K562 (cell line): Measurements from ENCODE around the gene ITPR2. TPM values are rescaled to one million over a fixed set of nuclear protein-coding genes. Genes with fewer than 3 reads are reported as not detected.

Source experiments
- ATAC-seq: fragments of 200-7000 bp; cut with Tn5 transposase; 3 replicates; pipeline ENCODE4 v1.9.1; 2020; ENCODE audit warnings: moderate library complexity
- BruUV-seq: library from RNA; stranded (reverse); fragments of 400-500 nt; replicated peaks from 2 replicates; lab custom pipeline; 2021; lab: Mats Ljungman, UMichigan
- CTCF ChIA-PET: fragments of 300-600 bp; formaldehyde crosslinking; extraction: SDS; loops from one replicate; lab custom pipeline; 2021; ENCODE audit warnings: low intra/inter-chr PET ratio; lab: Yijun Ruan, JAX
- POLR2A ChIA-PET: fragments of 300-600, 350-650 bp; sonication (Branson Sonifier 250); formaldehyde crosslinking; extraction: SDS; loops from one replicate; lab custom pipeline; 2021; ENCODE audit warnings: antibody characterized with exemption, inconsistent platforms; lab: Yijun Ruan, JAX
- DNase-seq, 4 experiments: peaks; one replicate each; pipeline versions ENCODE4 v3.0.0 to v3.0.0-alpha.2; 2011 to 2018; ENCODE audit warnings: low spot score in 3 of 4, mixed read lengths in 3 of 4; ENCODE audit errors: extremely low read depth in 1 of 4
- FAIRE-seq: peaks from 2 replicates; lab custom pipeline; 2011; peaks lifted over from hg19 to GRCh38; lab: Jason Lieb, UNC
- H2AFZ ChIP-seq: 2 replicates; pipeline ENCODE4 v1.6.0; 2011; ENCODE audit warnings: low read depth, low read length, control low read depth, inconsistent platforms
- H3K27ac ChIP-seq: fragments of 200-600 bp; 3 replicates; pipeline ENCODE4 v1.8.0; 2011; ENCODE audit warnings: low read depth, mild to moderate bottlenecking, control low read depth, inconsistent platforms, low read length, moderate library complexity, mixed read lengths; ENCODE audit errors: extremely low read depth
- H3K27me3 ChIP-seq, 2 experiments: fragments of 300-600 bp in 1 of 2; 2 replicates in 1 of 2; 3 replicates in 1 of 2; pipeline versions ENCODE4 v1.6.0 to v1.8.0; 2011; ENCODE audit warnings: inconsistent platforms in 2 of 2, low read length in 2 of 2, mild to moderate bottlenecking in 1 of 2, mixed read lengths in 1 of 2, moderate library complexity in 1 of 2; ENCODE audit not compliant: control insufficient read depth in 2 of 2, insufficient read depth in 2 of 2
- H3K36me3 ChIP-seq: fragments of 300-600 bp; 3 replicates; pipeline ENCODE4 v1.8.0; 2011; ENCODE audit warnings: mild to moderate bottlenecking, low read length, inconsistent platforms; ENCODE audit not compliant: control insufficient read depth, insufficient read depth
- H3K4me1 ChIP-seq, 2 experiments: fragments of 200-600 bp in 1 of 2; replicated peaks in 1 of 2; 2 replicates in 1 of 2; 3 replicates in 1 of 2; pipeline versions ENCODE4 v1.5.1 to v1.8.0; 2011; ENCODE audit warnings: inconsistent platforms in 2 of 2, low read length in 2 of 2, mild to moderate bottlenecking in 1 of 2, mixed read lengths in 1 of 2, moderate library complexity in 1 of 2; ENCODE audit not compliant: control insufficient read depth in 2 of 2, insufficient read depth in 2 of 2
- H3K4me2 ChIP-seq: 2 replicates; pipeline ENCODE4 v1.6.1; 2011; ENCODE audit warnings: low read length, control low read depth, inconsistent platforms, mixed read lengths; ENCODE audit not compliant: insufficient read depth
- H3K4me3 ChIP-seq: fragments of 200-600 bp; sonication (generic), shearing (Covaris generic); 2 replicates; pipeline ENCODE4 v1.5.1; 2016; ENCODE audit warnings: control low read depth, inconsistent platforms
- H3K79me2 ChIP-seq: fragments of 200-600 bp; 3 replicates; pipeline ENCODE4 v1.8.0; 2011; ENCODE audit warnings: low read length, inconsistent platforms; ENCODE audit not compliant: control insufficient read depth, insufficient read depth
- H3K9ac ChIP-seq, 2 experiments: 2 replicates each; pipeline versions ENCODE4 v1.6.0 to v1.6.1; 2011; ENCODE audit warnings: low read depth in 2 of 2, low read length in 2 of 2, control low read depth in 1 of 2, inconsistent platforms in 1 of 2, mild to moderate bottlenecking in 1 of 2, mixed read lengths in 1 of 2; ENCODE audit not compliant: insufficient read depth in 1 of 2
- H3K9me1 ChIP-seq: one replicate; pipeline ENCODE4 v1.6.0; 2011; ENCODE audit warnings: inconsistent platforms, mild to moderate bottlenecking, low read length, moderate library complexity; ENCODE audit not compliant: control insufficient read depth, insufficient read depth
- H3K9me3 ChIP-seq: replicated peaks from 2 replicates; pipeline ENCODE4 v1.5.1; 2011; ENCODE audit warnings: low read depth, low read length, inconsistent platforms; ENCODE audit not compliant: control insufficient read depth, insufficient read depth
- H4K20me1 ChIP-seq: replicated peaks from 2 replicates; pipeline ENCODE4 v1.6.1; 2011; ENCODE audit warnings: low read length, inconsistent platforms, mixed read lengths; ENCODE audit not compliant: control insufficient read depth, insufficient read depth
- WGBS: fragments of 100-300 bp; shearing (Covaris generic); methylation state at CpG from one replicate; pipeline ENCODE4 v1.1.6; 2016; ENCODE audit warnings: low coverage, mixed read lengths; ENCODE audit not compliant: insufficient coverage; ENCODE audit errors: missing lambda C conversion rate; 5-methylcytosine and 5-hydroxymethylcytosine counted together
- in situ Hi-C: fragments of 300-500 bp; cut with MboI; formaldehyde crosslinking; loops from 4 replicates; pipeline ENCODE4 v1.15.0; 2018; ENCODE audit warnings: inconsistent platforms, mixed read lengths
- intact Hi-C: fragments of 100-400 bp; cut with micrococcal nuclease; formaldehyde crosslinking; loops from 2 replicates; pipeline ENCODE4 v1.14.2; 2022
- polyA plus RNA-seq, 8 experiments: library from polyadenylated mRNA; depleted of rRNA in 4 of 8; stranded (reverse) in 5 of 8; unstranded in 3 of 8; fragments of >200 nt; fragmentation: Nextera tagmentation in 2 of 8; fragmentation: Illumina TruSeq in 1 of 8; extraction: Ambion mirVana in 2 of 8; extraction: Trizol in 1 of 8; gene quantifications; 2 replicates each; pipeline versions ENCODE4 v1.2.1 to v1.2.3, GENCODE V29; 2011 to 2014; ENCODE audit warnings: inconsistent platforms in 1 of 8, missing spikeins in 1 of 8
- total RNA-seq, 7 experiments: library from RNA; depleted of rRNA in 6 of 7; stranded (reverse); fragments of >200 nt in 6 of 7; fragmentation: Illumina TruSeq in 2 of 7; extraction: Trizol in 2 of 7; gene quantifications; 2 replicates each; pipeline versions ENCODE4 v1.2.1 to v1.2.3, GENCODE V29; 2011 to 2021; ENCODE audit warnings: low replicate concordance in 1 of 7
- TF ChIP-seq, protein P1 (sequence below): fragments of 200-600 bp; sonication (generic); IDR thresholded peaks from one replicate; pipeline ENCODE4 v1.6.1; 2012; ENCODE audit warnings: mild to moderate bottlenecking, low read depth, low read length, inconsistent platforms

ITPR2 gene
- total and polyA plus RNA-seq, 9 of the 15 experiments (the other 6 are each of a cell fraction or from before 2014, with no cell fraction given), result 0.21 to 3.3 (median 0.95) TPM

DNA sequence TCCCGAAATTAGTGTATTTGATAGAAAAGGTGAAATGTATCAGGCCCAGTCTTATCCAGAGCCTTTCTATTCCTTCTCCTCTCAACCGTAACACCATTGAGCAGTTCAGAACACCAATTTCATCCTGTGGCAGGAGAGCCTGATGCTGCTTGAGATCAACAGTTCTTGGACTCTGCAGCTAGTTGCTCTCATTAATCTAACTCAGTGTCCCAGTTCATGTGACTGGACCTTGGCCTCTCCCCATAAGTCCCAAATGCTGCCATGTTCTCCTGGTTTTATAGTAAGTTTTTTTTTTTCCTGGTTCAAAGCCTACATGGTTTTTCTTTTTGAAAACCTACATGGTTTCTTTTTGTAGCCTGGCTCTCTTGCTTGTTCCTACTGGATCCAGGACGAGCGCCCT lies 293.9 kb downstream of the ITPR2 start:
- no peaks in the 10 kb centered on the region for H3K79me2 ChIP-seq
- H3K27me3 ChIP-seq, result no peaks in the 10 kb centered on the region
- no peak overlapping the region for H2AFZ ChIP-seq
- 4% methylated on average over 4 of the region's 4 CpGs for WGBS
- TF ChIP-seq, protein P1, sequence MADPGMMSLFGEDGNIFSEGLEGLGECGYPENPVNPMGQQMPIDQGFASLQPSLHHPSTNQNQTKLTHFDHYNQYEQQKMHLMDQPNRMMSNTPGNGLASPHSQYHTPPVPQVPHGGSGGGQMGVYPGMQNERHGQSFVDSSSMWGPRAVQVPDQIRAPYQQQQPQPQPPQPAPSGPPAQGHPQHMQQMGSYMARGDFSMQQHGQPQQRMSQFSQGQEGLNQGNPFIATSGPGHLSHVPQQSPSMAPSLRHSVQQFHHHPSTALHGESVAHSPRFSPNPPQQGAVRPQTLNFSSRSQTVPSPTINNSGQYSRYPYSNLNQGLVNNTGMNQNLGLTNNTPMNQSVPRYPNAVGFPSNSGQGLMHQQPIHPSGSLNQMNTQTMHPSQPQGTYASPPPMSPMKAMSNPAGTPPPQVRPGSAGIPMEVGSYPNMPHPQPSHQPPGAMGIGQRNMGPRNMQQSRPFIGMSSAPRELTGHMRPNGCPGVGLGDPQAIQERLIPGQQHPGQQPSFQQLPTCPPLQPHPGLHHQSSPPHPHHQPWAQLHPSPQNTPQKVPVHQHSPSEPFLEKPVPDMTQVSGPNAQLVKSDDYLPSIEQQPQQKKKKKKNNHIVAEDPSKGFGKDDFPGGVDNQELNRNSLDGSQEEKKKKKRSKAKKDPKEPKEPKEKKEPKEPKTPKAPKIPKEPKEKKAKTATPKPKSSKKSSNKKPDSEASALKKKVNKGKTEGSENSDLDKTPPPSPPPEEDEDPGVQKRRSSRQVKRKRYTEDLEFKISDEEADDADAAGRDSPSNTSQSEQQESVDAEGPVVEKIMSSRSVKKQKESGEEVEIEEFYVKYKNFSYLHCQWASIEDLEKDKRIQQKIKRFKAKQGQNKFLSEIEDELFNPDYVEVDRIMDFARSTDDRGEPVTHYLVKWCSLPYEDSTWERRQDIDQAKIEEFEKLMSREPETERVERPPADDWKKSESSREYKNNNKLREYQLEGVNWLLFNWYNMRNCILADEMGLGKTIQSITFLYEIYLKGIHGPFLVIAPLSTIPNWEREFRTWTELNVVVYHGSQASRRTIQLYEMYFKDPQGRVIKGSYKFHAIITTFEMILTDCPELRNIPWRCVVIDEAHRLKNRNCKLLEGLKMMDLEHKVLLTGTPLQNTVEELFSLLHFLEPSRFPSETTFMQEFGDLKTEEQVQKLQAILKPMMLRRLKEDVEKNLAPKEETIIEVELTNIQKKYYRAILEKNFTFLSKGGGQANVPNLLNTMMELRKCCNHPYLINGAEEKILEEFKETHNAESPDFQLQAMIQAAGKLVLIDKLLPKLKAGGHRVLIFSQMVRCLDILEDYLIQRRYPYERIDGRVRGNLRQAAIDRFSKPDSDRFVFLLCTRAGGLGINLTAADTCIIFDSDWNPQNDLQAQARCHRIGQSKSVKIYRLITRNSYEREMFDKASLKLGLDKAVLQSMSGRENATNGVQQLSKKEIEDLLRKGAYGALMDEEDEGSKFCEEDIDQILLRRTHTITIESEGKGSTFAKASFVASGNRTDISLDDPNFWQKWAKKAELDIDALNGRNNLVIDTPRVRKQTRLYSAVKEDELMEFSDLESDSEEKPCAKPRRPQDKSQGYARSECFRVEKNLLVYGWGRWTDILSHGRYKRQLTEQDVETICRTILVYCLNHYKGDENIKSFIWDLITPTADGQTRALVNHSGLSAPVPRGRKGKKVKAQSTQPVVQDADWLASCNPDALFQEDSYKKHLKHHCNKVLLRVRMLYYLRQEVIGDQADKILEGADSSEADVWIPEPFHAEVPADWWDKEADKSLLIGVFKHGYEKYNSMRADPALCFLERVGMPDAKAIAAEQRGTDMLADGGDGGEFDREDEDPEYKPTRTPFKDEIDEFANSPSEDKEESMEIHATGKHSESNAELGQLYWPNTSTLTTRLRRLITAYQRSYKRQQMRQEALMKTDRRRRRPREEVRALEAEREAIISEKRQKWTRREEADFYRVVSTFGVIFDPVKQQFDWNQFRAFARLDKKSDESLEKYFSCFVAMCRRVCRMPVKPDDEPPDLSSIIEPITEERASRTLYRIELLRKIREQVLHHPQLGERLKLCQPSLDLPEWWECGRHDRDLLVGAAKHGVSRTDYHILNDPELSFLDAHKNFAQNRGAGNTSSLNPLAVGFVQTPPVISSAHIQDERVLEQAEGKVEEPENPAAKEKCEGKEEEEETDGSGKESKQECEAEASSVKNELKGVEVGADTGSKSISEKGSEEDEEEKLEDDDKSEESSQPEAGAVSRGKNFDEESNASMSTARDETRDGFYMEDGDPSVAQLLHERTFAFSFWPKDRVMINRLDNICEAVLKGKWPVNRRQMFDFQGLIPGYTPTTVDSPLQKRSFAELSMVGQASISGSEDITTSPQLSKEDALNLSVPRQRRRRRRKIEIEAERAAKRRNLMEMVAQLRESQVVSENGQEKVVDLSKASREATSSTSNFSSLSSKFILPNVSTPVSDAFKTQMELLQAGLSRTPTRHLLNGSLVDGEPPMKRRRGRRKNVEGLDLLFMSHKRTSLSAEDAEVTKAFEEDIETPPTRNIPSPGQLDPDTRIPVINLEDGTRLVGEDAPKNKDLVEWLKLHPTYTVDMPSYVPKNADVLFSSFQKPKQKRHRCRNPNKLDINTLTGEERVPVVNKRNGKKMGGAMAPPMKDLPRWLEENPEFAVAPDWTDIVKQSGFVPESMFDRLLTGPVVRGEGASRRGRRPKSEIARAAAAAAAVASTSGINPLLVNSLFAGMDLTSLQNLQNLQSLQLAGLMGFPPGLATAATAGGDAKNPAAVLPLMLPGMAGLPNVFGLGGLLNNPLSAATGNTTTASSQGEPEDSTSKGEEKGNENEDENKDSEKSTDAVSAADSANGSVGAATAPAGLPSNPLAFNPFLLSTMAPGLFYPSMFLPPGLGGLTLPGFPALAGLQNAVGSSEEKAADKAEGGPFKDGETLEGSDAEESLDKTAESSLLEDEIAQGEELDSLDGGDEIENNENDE, result no peak
- DNase-seq (no peak), FAIRE-seq (no peak), ATAC-seq (no peak)
- no peak overlapping the region for H3K27ac ChIP-seq
- BruUV-seq, result no TSS peak
- H3K4me1 ChIP-seq, result no peaks in the 10 kb centered on the region
- in situ Hi-C loops, result no loop called here
- ChIA-PET CTCF (no interaction called here), POLR2A (no interaction called here)
- no peak overlapping the region for H3K9ac ChIP-seq
- H3K4me2 ChIP-seq, result no peak overlapping the region
- no peaks in the 10 kb centered on the region for H3K9me1 ChIP-seq
- no peaks in the 10 kb centered on the region for H3K36me3 ChIP-seq
- no peaks in the 10 kb centered on the region for H3K9me3 ChIP-seq
- intact Hi-C loops, result no loop called here
- H3K4me3 ChIP-seq, result no peak overlapping the region
- H4K20me1 ChIP-seq, result no peaks in the 10 kb centered on the region
